Measurements from ENCODE around the gene HEPN1. TPM values are rescaled to one million over a fixed set of nuclear protein-coding genes. Genes with fewer than 3 reads are reported as not detected.

HEPN1 gene
- total RNA-seq, 1 donor, result under 0.01 TPM

GRCh38 chr11:124945826-124946225 lies 26.8 kb downstream of the HEPN1 start:
- TF ChIP-seq, protein P1, sequence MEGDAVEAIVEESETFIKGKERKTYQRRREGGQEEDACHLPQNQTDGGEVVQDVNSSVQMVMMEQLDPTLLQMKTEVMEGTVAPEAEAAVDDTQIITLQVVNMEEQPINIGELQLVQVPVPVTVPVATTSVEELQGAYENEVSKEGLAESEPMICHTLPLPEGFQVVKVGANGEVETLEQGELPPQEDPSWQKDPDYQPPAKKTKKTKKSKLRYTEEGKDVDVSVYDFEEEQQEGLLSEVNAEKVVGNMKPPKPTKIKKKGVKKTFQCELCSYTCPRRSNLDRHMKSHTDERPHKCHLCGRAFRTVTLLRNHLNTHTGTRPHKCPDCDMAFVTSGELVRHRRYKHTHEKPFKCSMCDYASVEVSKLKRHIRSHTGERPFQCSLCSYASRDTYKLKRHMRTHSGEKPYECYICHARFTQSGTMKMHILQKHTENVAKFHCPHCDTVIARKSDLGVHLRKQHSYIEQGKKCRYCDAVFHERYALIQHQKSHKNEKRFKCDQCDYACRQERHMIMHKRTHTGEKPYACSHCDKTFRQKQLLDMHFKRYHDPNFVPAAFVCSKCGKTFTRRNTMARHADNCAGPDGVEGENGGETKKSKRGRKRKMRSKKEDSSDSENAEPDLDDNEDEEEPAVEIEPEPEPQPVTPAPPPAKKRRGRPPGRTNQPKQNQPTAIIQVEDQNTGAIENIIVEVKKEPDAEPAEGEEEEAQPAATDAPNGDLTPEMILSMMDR (IDR thresholded peaks at IDR 0.05; ENCODE audit: extremely low read depth, low read depth, low read length), result no peak
- no peaks in the 10 kb centered on the region for H3K79me2 ChIP-seq (ENCODE audit: insufficient read depth, low read length)
- no peaks in the 10 kb centered on the region for H3K9me3 ChIP-seq (ENCODE audit: low read depth, low read length)
- no peak overlapping the region for H3K4me3 ChIP-seq (ENCODE audit: insufficient read depth, low read length)
- H2AFZ ChIP-seq (ENCODE audit: low read length), result no peak overlapping the region
- H3K4me2 ChIP-seq (ENCODE audit: insufficient read depth, low read length), result no peak overlapping the region
- DNase-seq (ENCODE audit: insufficient read length, low spot score, missing footprints), result no peak
- H3K4me1 ChIP-seq (ENCODE audit: insufficient read depth, low read length), result peaks cover 5% of the 10 kb centered on the region
- no peak overlapping the region for H3K27ac ChIP-seq (ENCODE audit: low read depth, low read length)
- H3K27me3 ChIP-seq (ENCODE audit: insufficient read depth, low read length), result no peaks in the 10 kb centered on the region
- no peaks in the 10 kb centered on the region for H3K36me3 ChIP-seq (ENCODE audit: insufficient read depth, low read length)
- H4K20me1 ChIP-seq (ENCODE audit: insufficient read depth, low read length), result no peaks in the 10 kb centered on the region

DNA sequence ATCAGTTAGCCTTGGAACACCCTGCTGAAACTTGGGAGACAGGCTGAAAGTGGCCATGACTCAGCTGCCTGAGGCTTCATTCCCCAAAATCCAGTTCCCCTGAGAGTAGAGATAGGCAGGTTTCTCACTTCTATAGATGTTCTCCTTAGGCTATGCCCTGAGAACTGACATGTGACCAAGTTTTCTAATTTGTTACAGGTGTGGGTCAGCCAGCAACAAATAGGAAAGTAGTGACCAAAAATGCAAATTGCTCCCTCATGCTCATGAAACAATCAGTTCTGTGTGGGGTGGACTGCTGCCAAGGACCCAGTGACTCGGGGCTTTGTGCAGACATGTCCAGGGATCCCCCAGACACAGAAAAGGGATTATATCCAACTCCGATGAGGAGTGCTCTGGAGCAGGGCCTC lies 27.7 kb downstream of the HEPN1 start:
- Histone ChIP-seq H3K4me1 (ENCODE audit: insufficient read depth, low read length) (peaks cover 5% of the 10 kb centered on the region), H4K20me1 (ENCODE audit: insufficient read depth, low read length) (no peaks in the 10 kb centered on the region), H2AFZ (ENCODE audit: low read length) (no peak overlapping the region), H3K4me2 (ENCODE audit: insufficient read depth, low read length) (no peak overlapping the region), H3K79me2 (ENCODE audit: insufficient read depth, low read length) (no peaks in the 10 kb centered on the region), H3K9me3 (ENCODE audit: low read depth, low read length) (no peaks in the 10 kb centered on the region), H3K4me3 (ENCODE audit: insufficient read depth, low read length) (no peak overlapping the region), H3K27me3 (ENCODE audit: insufficient read depth, low read length) (no peaks in the 10 kb centered on the region), H3K36me3 (ENCODE audit: insufficient read depth, low read length) (no peaks in the 10 kb centered on the region), H3K27ac (ENCODE audit: low read depth, low read length) (no peak overlapping the region)
- DNase-seq (ENCODE audit: insufficient read length, low spot score, missing footprints), result no peak
- TF ChIP-seq, protein P1 (IDR thresholded peaks at IDR 0.05; ENCODE audit: extremely low read depth, low read depth, low read length), result no peak

- Histone ChIP-seq H3K27ac (ENCODE audit: low read depth, low read length) (no peak overlapping the region), H3K27me3 (ENCODE audit: insufficient read depth, low read length) (no peaks in the 10 kb centered on the region), H4K20me1 (ENCODE audit: insufficient read depth, low read length) (no peaks in the 10 kb centered on the region), H3K36me3 (ENCODE audit: insufficient read depth, low read length) (no peaks in the 10 kb centered on the region), H3K79me2 (ENCODE audit: insufficient read depth, low read length) (no peaks in the 10 kb centered on the region), H3K4me3 (ENCODE audit: insufficient read depth, low read length) (no peak overlapping the region), H3K4me1 (ENCODE audit: insufficient read depth, low read length) (peaks cover 13% of the 10 kb centered on the region), H3K9me3 (ENCODE audit: low read depth, low read length) (no peaks in the 10 kb centered on the region), H3K4me2 (ENCODE audit: insufficient read depth, low read length) (no peak overlapping the region), H2AFZ (ENCODE audit: low read length) (no peak overlapping the region)
- no peak for DNase-seq (ENCODE audit: insufficient read length, low spot score, missing footprints)
- TF ChIP-seq, protein P1 (IDR thresholded peaks at IDR 0.05; ENCODE audit: extremely low read depth, low read depth, low read length), result no peak
These were observed 31.7 kb downstream of the HEPN1 start for GRCh38 chr11:124950601-124951330.

GRCh38 chr11:124951341-124951740 lies 32.3 kb downstream of the HEPN1 start:
- Histone ChIP-seq H3K9me3 (ENCODE audit: low read depth, low read length) (no peaks in the 10 kb centered on the region), H4K20me1 (ENCODE audit: insufficient read depth, low read length) (no peaks in the 10 kb centered on the region), H2AFZ (ENCODE audit: low read length) (no peak overlapping the region), H3K4me3 (ENCODE audit: insufficient read depth, low read length) (no peak overlapping the region), H3K36me3 (ENCODE audit: insufficient read depth, low read length) (no peaks in the 10 kb centered on the region), H3K79me2 (ENCODE audit: insufficient read depth, low read length) (no peaks in the 10 kb centered on the region), H3K27ac (ENCODE audit: low read depth, low read length) (no peak overlapping the region), H3K4me2 (ENCODE audit: insufficient read depth, low read length) (no peak overlapping the region), H3K4me1 (ENCODE audit: insufficient read depth, low read length) (peaks cover 13% of the 10 kb centered on the region), H3K27me3 (ENCODE audit: insufficient read depth, low read length) (no peaks in the 10 kb centered on the region)
- DNase-seq (ENCODE audit: insufficient read length, low spot score, missing footprints), result peak; percentile 53
- TF ChIP-seq, protein P1 (IDR thresholded peaks at IDR 0.05; ENCODE audit: extremely low read depth, low read depth, low read length), result no peak

Measured in osteoblast (primary cell).